Right forelimb (tissue), 1 donor: ENCODE results near the gene NACA.
"Not testable (repeated sequence)": the region's sequence is repeated elsewhere in the genome, so short reads cannot be mapped to it uniquely, and the experiment has no call there.

ENCODE experiments used
- DNase-seq: peaks from one replicate; pipeline ENCODE4 v3.0.0-alpha.2; 2018

NACA gene

DNA sequence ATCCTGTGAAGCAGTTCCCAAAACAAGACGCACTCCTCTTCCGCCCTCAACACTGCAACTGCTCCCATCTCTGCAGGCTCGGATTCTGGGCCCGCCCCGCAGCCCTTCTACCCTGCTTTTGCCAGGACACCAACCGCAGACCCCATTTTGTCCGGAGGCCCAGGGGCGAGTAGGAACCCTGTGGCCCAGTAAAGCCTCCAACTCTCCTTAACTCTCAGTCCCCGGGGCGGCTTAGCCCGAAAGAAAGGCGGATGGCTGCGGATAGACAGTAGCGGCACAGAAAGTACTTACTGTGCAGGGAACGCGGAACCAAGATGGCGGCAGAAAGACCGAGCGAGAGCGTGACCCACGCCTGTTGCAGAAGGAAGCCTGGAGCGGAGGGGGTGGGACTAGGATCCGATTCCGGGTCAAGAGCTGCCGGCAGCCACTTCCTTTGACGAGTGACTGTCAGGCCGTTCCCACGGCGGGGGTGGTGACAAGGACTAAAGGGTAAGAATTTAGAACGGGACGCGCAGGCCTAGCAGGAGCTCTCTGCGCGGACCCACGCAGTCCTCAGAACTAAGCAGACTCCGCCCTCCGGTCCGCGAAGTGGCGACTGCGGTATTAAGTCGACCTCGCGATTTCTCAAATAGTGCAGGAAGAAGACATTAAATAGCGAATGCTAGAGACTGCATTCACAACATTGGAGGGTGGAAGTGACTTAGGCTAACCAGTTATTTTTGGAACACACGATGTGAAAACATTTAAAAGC, at the start of gene NACA:
Gene NACA (minus strand): TSS at position 328 of the 751 bp plus-strand sequence. CDS start 778 bp downstream, outside the sequence.
- DNase-seq = peak; percentile 98

DNA sequence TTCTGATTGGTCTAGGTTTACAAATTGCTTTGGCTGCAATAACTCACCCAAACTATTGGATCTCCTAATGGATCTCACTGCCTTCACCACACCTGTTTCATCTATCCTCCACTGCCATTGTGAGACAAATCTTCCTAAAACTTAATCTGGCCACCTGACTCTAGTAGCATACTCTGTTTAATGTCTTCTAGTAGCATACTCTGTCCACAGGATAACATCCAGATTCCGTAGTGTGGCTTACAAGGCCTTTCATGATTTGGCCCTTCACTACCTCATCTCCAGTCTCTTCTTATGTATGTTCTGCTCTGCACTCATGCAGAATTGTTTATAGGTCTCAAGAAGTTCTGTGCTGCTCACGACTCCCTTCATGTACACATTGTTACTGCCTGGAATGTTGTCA, 48.0 kb upstream of the NACA start:
- DNase-seq = no peak

DNA sequence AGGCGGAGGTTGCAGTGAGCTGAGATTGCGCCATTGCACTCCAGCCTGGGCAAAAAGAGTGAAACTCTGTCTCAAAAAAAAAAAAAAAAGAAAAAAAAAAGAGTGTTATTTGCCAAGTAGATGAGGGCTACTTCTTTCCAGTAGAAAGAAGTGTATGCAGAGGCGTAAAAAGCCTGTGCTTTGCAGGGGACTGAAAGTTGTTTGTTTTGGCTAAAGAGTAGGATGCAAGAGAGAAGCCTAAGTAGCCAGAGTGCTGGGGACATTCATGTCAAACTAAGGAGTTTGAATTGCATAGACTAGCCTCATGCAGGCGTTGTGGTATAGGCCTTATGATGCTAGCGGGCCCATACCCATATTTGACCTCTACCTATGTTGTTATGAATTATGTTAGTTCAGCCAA, 47.5 kb upstream of the NACA start:
- no peak for DNase-seq

DNA sequence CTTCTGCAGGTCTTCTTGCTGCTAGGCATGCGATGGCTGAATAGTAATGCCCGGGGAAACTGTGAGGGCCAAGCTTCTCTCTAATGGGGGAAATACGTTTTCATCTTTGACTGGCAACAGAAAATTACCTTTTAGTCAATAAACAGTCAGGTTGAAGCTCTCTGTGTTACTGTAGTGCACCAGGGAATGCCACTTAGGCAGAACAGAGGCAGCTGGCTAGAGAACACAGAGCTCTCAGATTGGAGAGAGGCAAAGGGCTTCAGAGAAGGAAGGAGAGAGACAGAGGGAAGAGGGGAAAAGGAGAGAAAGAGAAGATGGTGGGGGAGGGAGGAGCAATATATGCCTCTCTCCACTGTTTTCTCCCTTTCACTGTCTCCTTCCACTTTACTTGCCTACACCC, 44.8 kb upstream of the NACA start:
- no peak for DNase-seq

DNA sequence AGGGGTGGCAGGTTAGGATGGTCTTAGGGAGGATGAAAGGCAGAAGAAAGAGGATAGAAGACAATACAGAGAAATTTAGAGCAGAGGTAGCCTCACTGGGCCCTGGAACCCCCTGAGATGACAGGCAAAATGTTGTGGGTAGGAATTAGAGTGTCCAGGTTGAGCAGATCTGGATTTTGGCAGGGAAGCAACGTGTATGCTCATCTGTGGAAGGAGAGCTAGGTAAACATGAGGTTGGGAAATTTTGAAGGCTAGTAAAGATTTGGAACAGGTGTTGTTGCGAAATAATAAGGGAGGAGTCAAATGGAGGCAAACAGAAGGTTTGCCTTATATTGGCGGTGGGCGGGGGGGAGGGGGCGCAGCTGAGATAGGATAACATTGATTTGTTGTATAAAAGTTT, 43.3 kb upstream of the NACA start:
- no peak for DNase-seq

DNA sequence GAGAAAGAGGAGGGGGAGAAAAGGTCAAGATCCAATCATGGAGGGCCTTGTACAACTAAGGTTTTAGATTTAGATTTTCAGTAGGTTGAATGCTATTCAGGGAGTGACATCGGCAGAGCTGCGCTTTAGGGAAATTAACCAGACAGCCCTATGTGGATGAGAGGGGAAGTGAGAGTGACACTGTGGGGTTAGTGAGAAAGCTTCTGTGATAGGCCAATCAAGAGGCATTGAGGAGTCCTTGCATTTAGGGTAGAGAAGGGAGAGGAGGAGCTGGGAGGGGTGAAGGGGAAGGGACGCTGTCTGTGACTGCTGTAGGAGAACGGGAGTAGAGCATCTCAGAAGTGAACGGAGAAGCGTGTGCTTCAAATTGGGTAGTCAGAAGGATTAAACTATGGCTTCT, 41.4 kb upstream of the NACA start:
- no peak for DNase-seq

DNA sequence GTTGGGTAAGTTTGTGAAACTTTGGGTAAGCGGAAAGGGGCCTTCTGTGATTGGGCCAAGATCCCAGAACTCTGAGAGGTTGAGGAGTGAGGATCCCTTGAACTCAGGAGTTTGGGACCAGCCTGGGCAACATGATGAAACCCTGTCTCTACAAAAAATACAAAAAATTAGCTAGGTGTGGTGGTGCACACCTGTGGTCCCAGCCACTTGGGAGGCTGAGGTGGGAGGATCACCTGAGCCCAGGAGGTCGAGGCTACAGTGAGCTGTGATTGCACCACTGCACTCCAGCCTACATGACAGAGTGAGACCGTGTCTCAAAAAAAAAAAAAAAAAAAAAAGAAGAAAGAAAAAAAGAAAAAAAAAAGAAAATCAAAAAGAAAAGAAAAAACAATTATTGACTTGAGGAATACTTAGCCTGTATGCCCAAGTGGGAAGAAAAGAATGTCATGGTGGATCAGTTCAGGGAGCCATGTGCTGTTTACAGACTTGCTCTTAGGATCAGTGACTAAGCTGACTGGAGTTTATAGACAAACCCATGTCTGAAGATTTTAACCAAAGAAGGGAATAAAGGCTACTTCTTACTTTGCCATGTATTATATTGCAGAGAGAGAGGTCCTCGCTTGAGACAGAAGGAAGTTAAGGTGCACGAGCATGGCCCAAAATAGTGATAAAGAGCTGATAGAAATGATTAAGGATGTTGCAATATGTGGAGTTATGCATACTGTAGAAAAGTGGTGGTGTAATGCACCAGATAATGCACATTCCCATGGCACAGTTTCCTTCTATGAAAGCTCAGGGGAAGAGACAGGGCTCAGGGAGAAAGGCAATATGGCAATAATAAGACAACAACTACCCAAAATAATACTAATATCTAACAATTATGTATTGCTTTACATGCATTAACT, 38.9 kb upstream of the NACA start:
- no peak for DNase-seq

DNA sequence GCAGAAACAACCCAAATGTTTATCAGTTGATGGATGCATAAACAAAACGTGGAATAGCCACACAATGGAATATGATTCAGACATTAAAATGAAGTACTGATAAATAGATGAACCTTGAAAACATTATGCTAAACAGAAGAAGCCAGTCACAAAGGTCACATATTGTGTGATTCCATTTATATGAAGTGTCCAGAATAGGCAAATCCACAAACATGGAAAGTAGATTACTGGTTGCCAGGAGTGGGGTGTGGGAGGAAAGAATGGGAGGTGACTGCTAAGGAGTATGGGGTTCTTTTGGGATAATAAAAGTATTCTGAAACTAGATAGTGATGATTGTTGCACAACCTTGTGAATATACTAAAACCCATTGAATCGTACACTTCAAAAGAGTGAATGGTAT, 36.7 kb upstream of the NACA start:
- no peak for DNase-seq

DNA sequence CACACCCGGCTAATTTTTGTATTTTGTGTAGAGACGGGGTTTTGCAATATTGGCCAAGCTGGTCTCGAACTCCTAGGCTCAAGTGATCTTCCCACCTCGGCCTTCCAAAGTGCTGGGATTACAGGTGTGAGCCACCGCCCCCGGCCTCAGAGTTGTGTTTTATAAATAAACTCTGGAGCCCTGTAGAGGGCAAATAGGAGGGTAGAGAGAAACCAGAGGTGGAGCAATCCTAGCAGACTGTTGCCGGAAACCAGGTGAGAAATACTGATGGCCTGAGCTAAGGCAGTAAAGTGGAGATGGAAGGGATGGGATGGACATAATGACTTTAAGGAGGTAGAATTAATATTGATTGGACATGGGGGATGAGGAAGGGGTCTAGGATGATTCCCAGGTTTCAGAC, 35.4 kb upstream of the NACA start:
- DNase-seq = no peak

DNA sequence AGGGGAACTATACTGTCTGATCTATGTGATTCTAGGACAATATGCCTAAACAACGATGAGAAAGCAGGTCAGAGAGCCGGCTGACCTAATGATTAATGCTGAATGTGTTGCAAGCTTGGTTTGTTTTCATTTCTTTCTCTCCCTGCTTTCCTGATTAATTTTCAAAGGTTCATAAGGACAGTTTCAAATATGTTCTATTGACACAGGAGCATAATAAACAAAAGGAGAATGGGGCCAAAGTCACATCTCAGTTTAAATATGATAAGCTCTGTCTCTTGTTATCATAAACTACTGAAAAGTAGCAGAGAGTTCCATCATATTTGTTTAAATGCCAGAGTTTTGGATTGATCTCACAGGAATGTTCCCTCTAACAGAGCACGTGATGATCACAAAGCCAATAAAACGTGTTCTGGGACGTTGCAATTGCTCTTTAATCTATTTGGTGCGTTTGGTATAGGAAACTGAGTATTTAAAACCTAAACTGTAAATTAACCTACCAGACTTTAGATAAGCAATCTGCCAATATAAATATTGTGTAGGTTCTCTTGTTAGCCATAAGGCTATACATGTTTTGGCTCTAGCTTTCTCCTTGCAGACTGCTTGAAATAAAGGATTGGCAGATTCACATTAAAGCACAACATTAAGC, 34.3 kb upstream of the NACA start:
- DNase-seq = no peak

DNA sequence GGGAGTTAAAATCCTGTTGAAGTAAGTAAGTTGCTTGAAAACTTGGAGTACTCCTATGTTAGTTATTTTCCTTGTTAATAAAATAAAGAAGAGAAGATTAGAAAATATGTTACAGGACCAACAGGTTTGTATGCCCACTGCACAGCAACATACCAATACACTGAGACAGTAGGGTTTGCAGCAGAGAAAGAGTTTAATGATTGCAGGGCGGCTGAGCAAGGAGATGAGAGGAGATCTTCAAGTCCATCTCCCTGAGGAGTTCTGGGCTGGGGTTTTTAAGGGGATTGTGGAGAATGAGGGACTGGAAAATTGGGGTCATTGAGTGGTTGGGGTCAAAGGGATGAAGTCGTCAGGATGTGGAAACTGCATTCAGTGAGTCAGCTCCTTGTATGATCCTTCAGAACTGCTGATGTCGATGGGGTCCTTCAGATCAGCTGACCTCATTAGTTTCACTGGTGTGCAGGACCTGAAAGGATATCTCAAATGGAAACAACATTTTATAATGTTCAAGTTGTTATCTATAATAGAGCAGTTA, 33.7 kb upstream of the NACA start:
- no peak for DNase-seq

DNA sequence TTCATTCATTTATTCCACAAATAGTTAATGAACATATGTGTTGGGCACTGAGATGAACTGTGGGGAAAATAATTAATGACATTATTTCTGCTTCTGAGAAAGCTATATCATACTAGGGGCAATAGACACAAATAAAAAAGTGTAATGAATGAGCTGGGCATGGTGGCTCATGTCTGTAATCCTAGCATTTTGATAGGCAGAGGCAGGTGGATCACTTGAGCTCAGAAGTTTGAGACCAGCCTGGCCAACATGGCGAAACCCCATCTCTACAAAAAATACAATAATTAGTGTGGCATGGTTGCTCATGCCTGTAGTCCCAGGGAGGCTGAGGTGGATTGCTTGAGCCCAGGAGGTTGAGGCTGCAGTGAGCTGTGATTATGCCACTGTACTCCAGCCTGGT, 32.9 kb upstream of the NACA start:
- not testable (repeated sequence) for DNase-seq

DNA sequence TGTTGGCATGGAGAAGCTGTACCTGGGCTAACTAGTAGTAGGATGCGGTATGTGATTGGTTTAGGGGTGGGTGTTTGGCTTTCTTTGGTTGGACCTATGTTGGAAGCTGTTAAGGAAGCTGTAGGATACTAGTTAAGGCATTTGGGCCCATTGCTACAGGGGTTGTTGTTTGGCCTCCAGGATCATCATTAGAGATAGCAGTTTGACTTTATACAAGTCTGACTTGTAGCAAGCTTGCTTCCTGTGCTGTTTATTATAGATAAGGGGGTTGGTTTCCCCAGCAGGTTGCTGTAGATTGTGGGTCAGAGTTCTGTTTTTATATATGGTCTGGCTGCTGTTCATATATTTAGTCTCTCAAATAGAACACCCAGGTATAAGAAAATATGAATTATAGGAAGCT, 28.5 kb upstream of the NACA start:
- no peak for DNase-seq

DNA sequence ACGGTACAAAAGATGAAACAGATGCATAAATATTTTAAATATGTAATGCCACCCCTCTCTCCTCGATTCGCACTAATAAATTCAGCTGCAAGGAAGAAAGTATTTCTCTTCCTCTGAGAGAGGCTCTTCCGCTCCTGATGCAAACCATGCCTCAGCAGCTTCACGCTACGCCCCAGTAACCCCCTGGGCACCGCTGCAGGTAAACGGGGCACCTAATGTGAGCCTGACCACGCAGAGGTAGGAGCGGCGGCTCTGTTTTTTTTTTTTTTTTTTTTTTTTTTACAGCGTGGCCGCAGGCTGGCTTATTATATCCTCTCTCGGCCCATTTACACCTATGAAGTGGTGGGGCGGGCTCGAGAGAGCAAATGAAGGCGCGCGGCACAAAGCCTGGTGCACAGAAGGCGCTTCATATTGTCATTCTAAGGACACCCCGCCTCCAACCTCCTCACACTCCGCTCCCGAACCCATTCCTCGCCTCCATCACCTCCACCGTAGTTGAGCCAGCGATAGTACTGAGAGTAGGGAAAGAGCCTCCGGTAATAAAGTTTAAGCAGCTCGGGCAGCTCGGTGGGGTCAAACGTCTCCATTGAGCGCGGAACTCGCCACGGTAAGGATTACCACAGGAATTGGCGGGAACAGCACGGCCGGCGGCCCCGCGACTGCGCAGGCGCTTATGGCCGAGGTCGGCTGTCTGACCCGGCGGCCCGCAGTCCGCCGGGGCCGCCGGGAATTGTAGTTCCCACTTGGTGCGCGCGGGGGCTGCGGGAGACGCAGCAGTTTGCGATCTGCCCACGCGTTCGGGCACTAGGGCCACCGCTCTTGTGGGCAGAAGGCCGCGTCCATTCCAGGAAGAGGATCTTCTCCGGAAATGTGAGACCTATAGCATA, 26.9 kb upstream of the NACA start, which contains the start of gene PRIM1:
Gene PRIM1 (minus strand): TSS at position 612 of the 887 bp plus-strand sequence. CDS start 25 bp downstream, at position 587.
- peak; percentile 88 for DNase-seq

DNA sequence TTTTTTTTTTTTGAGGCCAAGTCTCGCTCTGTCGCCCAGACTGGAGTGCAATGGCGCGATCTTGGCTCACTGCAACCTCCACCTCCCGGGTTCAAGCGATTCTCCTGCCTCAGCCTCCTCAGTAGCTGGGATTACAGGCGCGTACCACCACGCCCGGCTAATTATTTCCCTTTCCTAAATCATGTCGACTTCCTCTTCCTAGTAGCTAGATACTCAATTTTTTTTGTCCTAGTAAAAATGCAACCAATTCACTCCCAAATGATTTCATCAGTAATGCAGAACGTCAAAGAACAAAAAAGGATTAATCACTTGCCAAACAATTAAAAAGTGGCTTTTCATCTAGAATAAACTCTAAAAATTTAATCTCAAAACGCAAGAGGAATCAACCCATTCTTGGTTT, 25.5 kb upstream of the NACA start:
- not testable (repeated sequence) for DNase-seq

DNA sequence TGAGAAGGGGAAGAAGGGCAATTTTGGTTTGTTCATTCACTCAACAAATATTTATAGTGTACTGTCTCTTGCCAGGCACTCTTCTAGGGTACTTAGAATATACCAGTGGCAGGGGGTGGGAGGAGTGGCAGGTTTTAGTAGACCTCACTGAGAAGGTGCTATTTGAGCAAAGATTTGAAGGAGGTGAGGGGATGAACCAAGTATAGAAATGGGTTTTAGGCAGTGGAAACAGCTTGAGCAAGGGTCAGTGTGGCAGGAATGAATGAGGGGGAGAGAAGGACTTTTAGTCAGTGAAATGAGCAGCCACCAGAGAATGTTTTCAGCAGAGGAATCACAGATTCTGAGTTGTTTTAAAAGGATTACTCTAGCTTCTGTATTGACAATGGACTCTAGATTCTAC, 24.8 kb upstream of the NACA start:
- DNase-seq = no peak

DNA sequence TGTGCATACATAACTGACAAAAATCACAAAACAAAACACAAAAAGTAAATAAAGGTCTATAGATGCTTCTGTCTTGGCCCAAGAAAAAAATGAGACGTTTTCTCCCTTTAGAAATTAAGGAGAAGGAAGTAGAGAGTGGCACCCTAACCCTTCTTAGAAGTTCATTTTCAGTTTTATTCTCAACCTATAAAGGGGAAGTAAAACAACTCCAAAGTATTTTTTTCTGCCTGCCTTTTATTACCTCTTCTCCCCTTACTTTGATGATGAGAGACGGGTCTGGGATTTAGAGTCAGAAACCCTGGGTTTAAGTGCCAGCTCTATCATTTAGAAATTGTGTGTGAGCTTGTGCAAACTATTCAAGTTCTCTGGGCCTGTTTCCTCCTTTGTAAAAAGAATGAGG, 24.3 kb upstream of the NACA start:
- DNase-seq = no peak

DNA sequence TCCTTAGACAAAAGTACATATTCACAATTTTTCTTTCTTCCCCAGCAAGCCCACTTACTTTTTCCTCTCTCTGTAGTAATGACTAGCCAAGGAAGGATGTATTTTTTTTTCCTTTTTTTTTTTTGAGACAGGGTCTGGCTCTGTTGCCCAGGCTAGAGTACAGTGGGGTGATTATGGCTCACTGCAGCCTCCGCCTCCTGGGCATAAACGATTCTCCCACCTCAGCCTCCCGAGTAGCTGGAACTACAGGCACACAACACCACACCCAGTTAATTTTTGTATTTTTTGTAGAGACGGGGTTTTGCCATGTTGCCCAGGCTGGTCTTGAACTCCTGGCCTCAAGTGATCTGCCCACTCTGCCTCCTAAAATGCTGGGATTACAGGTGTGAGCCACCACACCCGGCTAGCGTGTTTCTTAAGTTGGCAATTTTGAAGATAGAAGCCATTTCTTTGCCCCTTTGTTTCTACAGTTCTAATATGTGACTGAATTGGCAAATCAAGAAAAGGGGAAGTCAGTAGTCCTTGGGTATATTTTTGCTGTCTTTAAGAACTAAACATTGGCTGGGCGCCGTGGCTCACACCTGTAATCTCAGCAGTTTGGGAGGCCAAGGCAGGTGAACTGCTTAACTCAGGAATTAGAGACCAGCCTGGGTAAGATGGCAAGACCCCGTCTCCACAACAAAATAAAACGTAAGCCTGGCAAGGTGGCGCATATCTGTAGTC, 3.2 kb upstream of the NACA start:
- DNase-seq = no peak

DNA sequence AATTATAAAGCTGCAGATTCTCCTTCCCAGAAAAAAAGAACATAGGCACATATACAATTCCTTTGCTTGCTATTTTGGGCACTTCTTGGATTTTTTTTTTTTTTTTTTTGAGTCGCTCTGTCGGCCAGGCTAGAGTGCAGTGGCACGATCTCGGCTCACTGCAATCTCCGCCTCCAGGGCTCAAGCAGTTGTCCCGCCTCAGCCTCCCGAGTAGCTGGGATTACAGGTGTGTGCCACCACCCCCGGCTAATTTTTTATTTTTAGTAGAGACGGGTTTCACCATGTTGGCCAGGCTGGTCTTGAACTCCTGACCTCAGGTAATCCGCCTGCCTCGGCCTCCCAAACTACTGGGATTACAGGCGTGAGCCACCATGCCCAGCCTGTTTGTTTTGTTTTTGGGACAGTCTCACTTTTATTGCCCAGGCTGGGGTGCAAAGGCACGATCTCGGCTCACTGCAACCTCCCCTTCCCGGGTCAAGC, 1.1 kb upstream of the NACA start:
- not testable (repeated sequence) for DNase-seq

DNA sequence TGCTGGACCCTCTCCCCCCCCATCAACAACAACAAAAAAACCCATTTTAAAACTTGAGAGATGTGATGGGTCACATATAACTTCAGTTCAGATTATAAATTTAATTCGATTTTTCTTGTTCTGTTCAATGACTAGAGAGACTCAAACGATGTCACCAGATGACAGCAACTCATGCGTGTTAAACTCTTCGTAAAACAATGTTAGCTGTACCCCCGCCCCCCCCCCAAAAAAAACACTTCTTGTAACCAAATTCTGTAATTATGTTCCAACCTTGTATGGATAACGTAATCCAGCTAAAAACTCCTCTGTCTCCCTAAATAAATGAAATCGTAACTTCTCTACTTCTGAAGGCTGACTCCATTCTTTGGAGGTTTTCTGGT, 614 bp upstream of the NACA start:
- no peak for DNase-seq

DNA sequence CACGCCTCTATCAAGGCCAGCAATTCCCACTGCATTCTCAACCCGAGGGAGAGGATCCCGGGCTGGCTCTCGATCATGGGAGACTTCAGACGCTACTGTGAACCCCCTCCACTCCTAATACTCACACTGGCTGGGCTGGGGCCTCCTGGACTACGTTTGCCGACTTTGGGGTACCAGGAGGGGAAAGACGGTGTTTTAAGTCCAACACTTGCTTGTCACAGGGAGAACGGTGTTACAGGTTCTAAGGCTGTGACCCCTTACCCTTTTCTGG, 463 bp downstream of the NACA start:
- no peak for DNase-seq
